A673 (cell line): ENCODE data around the gene EHD4. TPM values are rescaled to one million over a fixed set of nuclear protein-coding genes. Genes with fewer than 3 reads are reported as not detected.

Experiments
- BruUV-seq: library from RNA; stranded (reverse); fragments of 400-500 nt; replicated peaks from 2 replicates; lab custom pipeline; 2021; lab: Mats Ljungman, UMichigan
- CTCF ChIA-PET: fragments of 300-600 bp; sonication (Branson Sonifier 250); formaldehyde crosslinking; loops from one replicate; lab custom pipeline; 2022; ENCODE audit warnings: antibody characterized with exemption; lab: Charles Lee
- POLR2A ChIA-PET: fragments of 300-600 bp; sonication (Branson Sonifier 250); formaldehyde crosslinking; loops from one replicate; lab custom pipeline; 2022; ENCODE audit warnings: antibody characterized with exemption; ENCODE audit not compliant: low non-redundant PET; lab: Charles Lee
- DNase-seq: peaks from one replicate; pipeline ENCODE4 v3.0.0-alpha.2; 2015; ENCODE audit warnings: low spot score
- H3K27ac ChIP-seq: fragments of 200-600 bp; sonication (generic); 2 replicates; pipeline ENCODE4 v1.5.1; 2016; ENCODE audit warnings: mixed run types, low read depth, mild to moderate bottlenecking, mixed read lengths, antibody characterized with exemption, low read length; ENCODE audit not compliant: poor library complexity, severe bottlenecking
- H3K27me3 ChIP-seq: fragments of 200-600 bp; sonication (generic); replicated peaks from 2 replicates; pipeline ENCODE4 v1.6.1; 2017; ENCODE audit warnings: mixed run types, low read depth, mild to moderate bottlenecking, mixed read lengths, antibody characterized with exemption, low read length; ENCODE audit not compliant: insufficient read depth, poor library complexity
- H3K36me3 ChIP-seq: fragments of 200-600 bp; sonication (generic); 2 replicates; pipeline ENCODE4 v1.6.1; 2016; ENCODE audit warnings: mixed run types, mild to moderate bottlenecking, mixed read lengths, antibody characterized with exemption, low read length; ENCODE audit not compliant: insufficient read depth, poor library complexity, severe bottlenecking
- H3K4me1 ChIP-seq: fragments of 200-600 bp; sonication (generic); 2 replicates; pipeline ENCODE4 v1.6.1; 2017; ENCODE audit warnings: mixed run types, mild to moderate bottlenecking, mixed read lengths, antibody characterized with exemption, low read length; ENCODE audit not compliant: insufficient read depth, poor library complexity, severe bottlenecking
- H3K4me3 ChIP-seq: fragments of 200-600 bp; sonication (generic); 2 replicates; pipeline ENCODE4 v1.5.1; 2016; ENCODE audit warnings: low read depth, mixed run types, mild to moderate bottlenecking, mixed read lengths, low read length; ENCODE audit not compliant: poor library complexity, severe bottlenecking
- H3K9me3 ChIP-seq: fragments of 200-600 bp; sonication (generic); 2 replicates; pipeline ENCODE4 v1.6.1; 2016; ENCODE audit warnings: mixed run types, low read depth, mild to moderate bottlenecking, mixed read lengths, antibody characterized with exemption, low read length; ENCODE audit not compliant: poor library complexity, severe bottlenecking
- EZH2 ChIP-seq: fragments of 200-600 bp; sonication (generic); IDR thresholded peaks from 2 replicates; pipeline ENCODE4 v1.6.1; 2017; ENCODE audit warnings: borderline replicate concordance, low read depth, mild to moderate bottlenecking, mixed read lengths, antibody characterized with exemption, low read length; ENCODE audit not compliant: poor library complexity, severe bottlenecking
- intact Hi-C: fragments of 100-400 bp; cut with micrococcal nuclease; formaldehyde crosslinking; loops from one replicate; pipeline ENCODE4 v1.10.0; 2022; ENCODE audit not compliant: unreplicated experiment
- total RNA-seq: library from RNA; stranded (reverse); gene quantifications from 2 replicates; pipeline ENCODE4 v1.2.3, GENCODE V29; 2021
- TF ChIP-seq, protein P1 (sequence below): fragments of 300-800, 200-600 bp; sonication (generic); conservative IDR thresholded peaks from 2 replicates; pipeline ENCODE4 v1.5.1; 2017; ENCODE audit warnings: low read depth, mild to moderate bottlenecking, antibody characterized with exemption, low read length, moderate library complexity, mixed read lengths

The EHD4 gene
- total RNA-seq, 1 experiment from 2014 or later, result 29.4 TPM

DNA sequence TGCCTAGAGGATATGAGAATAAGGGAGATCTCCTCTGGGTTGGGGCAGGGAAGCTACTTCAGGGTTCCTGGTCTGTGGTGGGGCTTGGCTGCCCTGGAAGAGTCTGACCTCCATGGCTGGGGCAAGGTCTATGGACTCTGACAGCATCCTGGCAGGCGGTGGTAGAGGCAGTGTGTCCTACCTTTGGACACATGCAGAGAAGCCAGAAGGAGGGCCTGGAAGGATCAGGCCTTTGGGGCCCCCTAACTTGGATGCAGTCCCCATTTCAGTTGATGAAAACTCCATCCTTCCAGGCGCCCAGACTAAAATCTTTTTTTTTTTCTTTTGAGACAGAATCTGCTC, 88.9 kb downstream of the EHD4 start:
- H3K27ac ChIP-seq, result no peak overlapping the region
- BruUV-seq, result no TSS peak
- H3K9me3 ChIP-seq, result no peaks in the 10 kb centered on the region
- CTCF ChIA-PET, result no interaction called here
- POLR2A ChIA-PET, result no interaction called here
- H3K36me3 ChIP-seq, result no peaks in the 10 kb centered on the region
- intact Hi-C loops, result no loop called here
- TF ChIP-seq, protein P1, sequence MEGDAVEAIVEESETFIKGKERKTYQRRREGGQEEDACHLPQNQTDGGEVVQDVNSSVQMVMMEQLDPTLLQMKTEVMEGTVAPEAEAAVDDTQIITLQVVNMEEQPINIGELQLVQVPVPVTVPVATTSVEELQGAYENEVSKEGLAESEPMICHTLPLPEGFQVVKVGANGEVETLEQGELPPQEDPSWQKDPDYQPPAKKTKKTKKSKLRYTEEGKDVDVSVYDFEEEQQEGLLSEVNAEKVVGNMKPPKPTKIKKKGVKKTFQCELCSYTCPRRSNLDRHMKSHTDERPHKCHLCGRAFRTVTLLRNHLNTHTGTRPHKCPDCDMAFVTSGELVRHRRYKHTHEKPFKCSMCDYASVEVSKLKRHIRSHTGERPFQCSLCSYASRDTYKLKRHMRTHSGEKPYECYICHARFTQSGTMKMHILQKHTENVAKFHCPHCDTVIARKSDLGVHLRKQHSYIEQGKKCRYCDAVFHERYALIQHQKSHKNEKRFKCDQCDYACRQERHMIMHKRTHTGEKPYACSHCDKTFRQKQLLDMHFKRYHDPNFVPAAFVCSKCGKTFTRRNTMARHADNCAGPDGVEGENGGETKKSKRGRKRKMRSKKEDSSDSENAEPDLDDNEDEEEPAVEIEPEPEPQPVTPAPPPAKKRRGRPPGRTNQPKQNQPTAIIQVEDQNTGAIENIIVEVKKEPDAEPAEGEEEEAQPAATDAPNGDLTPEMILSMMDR, result no peak
- TF ChIP-seq EZH2, result no peak
- no peaks in the 10 kb centered on the region for H3K27me3 ChIP-seq
- no peak for DNase-seq
- no peaks in the 10 kb centered on the region for H3K4me1 ChIP-seq
- H3K4me3 ChIP-seq, result no peak overlapping the region

- no peaks in the 10 kb centered on the region for H3K9me3 ChIP-seq
- POLR2A ChIA-PET, result no interaction called here
- H3K4me1 ChIP-seq, result no peaks in the 10 kb centered on the region
- H3K4me3 ChIP-seq, result no peak overlapping the region
- CTCF ChIA-PET, result no interaction called here
- H3K27ac ChIP-seq, result no peak overlapping the region
- no TSS peak for BruUV-seq
- no peak for DNase-seq
- TF ChIP-seq, protein P1, result no peak
- H3K36me3 ChIP-seq, result no peaks in the 10 kb centered on the region
- intact Hi-C loops, result no loop called here
- H3K27me3 ChIP-seq, result no peaks in the 10 kb centered on the region
These were observed 89.5 kb downstream of the EHD4 start for GRCh38 chr15:41882689-41883483.

GRCh38 chr15:41881920-41882688, 90.3 kb downstream of the EHD4 start:
- intact Hi-C loops, result no loop called here
- CTCF ChIA-PET, result no interaction called here

More at GRCh38 chr15:41881920-41882688, 90.3 kb downstream of the EHD4 start:
- no TSS peak for BruUV-seq
- TF ChIP-seq, protein P1, result no peak
- TF ChIP-seq EZH2, result no peak
- Histone ChIP-seq H3K4me1 (no peaks in the 10 kb centered on the region), H3K36me3 (no peaks in the 10 kb centered on the region), H3K9me3 (no peaks in the 10 kb centered on the region), H3K4me3 (no peak overlapping the region), H3K27me3 (no peaks in the 10 kb centered on the region), H3K27ac (no peak overlapping the region)
- POLR2A ChIA-PET, result no interaction called here
- DNase-seq, result no peak
